IMR-90 (cell line): ENCODE data around the gene POLR2L. TPM values are rescaled to one million over a fixed set of nuclear protein-coding genes. Genes with fewer than 3 reads are reported as not detected.

Experiments used
- ATAC-seq: fragments of 200-7000 bp; cut with Tn5 transposase; 2 replicates; pipeline ENCODE4 v1.9.1; 2020; ENCODE audit warnings: low read depth, mild to moderate bottlenecking, moderate library complexity
- BruUV-seq: library from RNA; stranded (reverse); fragments of 400-500 nt; replicated peaks from 2 replicates; lab custom pipeline; 2021; lab: Mats Ljungman, UMichigan
- CTCF ChIA-PET: fragments of 300-600 bp; formaldehyde crosslinking; extraction: SDS; loops from one replicate; lab custom pipeline; 2021; ENCODE audit warnings: antibody characterized with exemption; lab: Yijun Ruan, JAX
- POLR2A ChIA-PET: fragments of 300-600 bp; sonication (Branson Sonifier 250); formaldehyde crosslinking; loops from one replicate; lab custom pipeline; 2022; ENCODE audit warnings: antibody characterized with exemption; ENCODE audit not compliant: unreplicated experiment; lab: Charles Lee
- DNase-seq: peaks from one replicate; pipeline ENCODE4 v3.0.0; 2013
- H2AFZ ChIP-seq: replicated peaks from 2 replicates; pipeline ENCODE3; 2013; ENCODE audit warnings: low read length, mild to moderate bottlenecking; ENCODE audit not compliant: poor library complexity
- H2AK5ac ChIP-seq: 2 replicates; pipeline ENCODE4 v1.6.1; 2013; ENCODE audit warnings: low read depth, low read length, inconsistent platforms
- H2AK9ac ChIP-seq: replicated peaks from 2 replicates; pipeline ENCODE3; 2013; ENCODE audit warnings: mild to moderate bottlenecking, low read depth, low read length, moderate library complexity; ENCODE audit not compliant: poor library complexity
- H2BK120ac ChIP-seq: 2 replicates; pipeline ENCODE4 v1.6.1; 2013; ENCODE audit warnings: low read depth, low read length, inconsistent platforms
- H2BK15ac ChIP-seq: 3 replicates; pipeline ENCODE4 v1.6.1; 2013; ENCODE audit warnings: low read depth, low read length, inconsistent platforms
- H2BK20ac ChIP-seq: 2 replicates; pipeline ENCODE4 v1.6.1; 2013; ENCODE audit warnings: low read depth, mild to moderate bottlenecking, inconsistent platforms, low read length, moderate library complexity
- H2BK5ac ChIP-seq: 2 replicates; pipeline ENCODE4 v1.6.1; 2013; ENCODE audit warnings: mild to moderate bottlenecking, low read depth, low read length, inconsistent platforms; ENCODE audit not compliant: poor library complexity, severe bottlenecking
- H3K14ac ChIP-seq: replicated peaks from 2 replicates; pipeline ENCODE4 v1.6.1; 2013; ENCODE audit warnings: low read depth, low read length, inconsistent platforms
- H3K18ac ChIP-seq: 2 replicates; pipeline ENCODE4 v1.6.1; 2013; ENCODE audit warnings: low read depth, low read length, control low read depth
- H3K23ac ChIP-seq: 2 replicates; pipeline ENCODE4 v1.6.1; 2013; ENCODE audit warnings: low read depth, low read length, inconsistent platforms
- H3K27ac ChIP-seq: 2 replicates; pipeline ENCODE4 v1.5.1; 2013; ENCODE audit warnings: mild to moderate bottlenecking, control low read depth, low read length; ENCODE audit not compliant: insufficient read depth
- H3K27me3 ChIP-seq: 2 replicates; pipeline ENCODE4 v1.6.1; 2013; ENCODE audit warnings: low read length; ENCODE audit not compliant: control insufficient read depth, insufficient read depth
- H3K36me3 ChIP-seq: 2 replicates; pipeline ENCODE4 v1.6.1; 2013; ENCODE audit warnings: low read length, mixed read lengths; ENCODE audit not compliant: control insufficient read depth, insufficient read depth
- H3K4ac ChIP-seq: 2 replicates; pipeline ENCODE4 v1.6.1; 2013; ENCODE audit warnings: low read depth, low read length, inconsistent platforms
- H3K4me1 ChIP-seq: 2 replicates; pipeline ENCODE4 v1.6.1; 2013; ENCODE audit warnings: low read length, mixed read lengths; ENCODE audit not compliant: control insufficient read depth, insufficient read depth
- H3K4me2 ChIP-seq: 2 replicates; pipeline ENCODE4 v1.6.1; 2013; ENCODE audit warnings: low read depth, mild to moderate bottlenecking, control low read depth, low read length, moderate library complexity
- H3K4me3 ChIP-seq: 2 replicates; pipeline ENCODE4 v1.5.1; 2013; ENCODE audit warnings: low read depth, mild to moderate bottlenecking, control low read depth, low read length, moderate library complexity; ENCODE audit not compliant: insufficient read depth
- H3K56ac ChIP-seq: 2 replicates; pipeline ENCODE4 v1.6.1; 2013; ENCODE audit warnings: low read length, inconsistent platforms; ENCODE audit not compliant: insufficient read depth; ENCODE audit errors: extremely low read depth
- H3K79me1 ChIP-seq, 2 experiments: 2 replicates each; pipeline ENCODE4 v1.6.1; 2013; ENCODE audit warnings: low read length in 2 of 2, inconsistent platforms in 1 of 2, low read depth in 1 of 2
- H3K9ac ChIP-seq: 2 replicates; pipeline ENCODE4 v1.6.1; 2013; ENCODE audit warnings: low read depth, low read length, control low read depth
- H3K9me1 ChIP-seq: 2 replicates; pipeline ENCODE4 v1.6.1; 2013; ENCODE audit warnings: low read length, inconsistent platforms; ENCODE audit not compliant: insufficient read depth
- H3K9me3 ChIP-seq: 2 replicates; pipeline ENCODE4 v1.6.1; 2013; ENCODE audit warnings: low read length; ENCODE audit not compliant: control insufficient read depth, insufficient read depth
- H4K20me1 ChIP-seq: 2 replicates; pipeline ENCODE4 v1.6.1; 2013; ENCODE audit warnings: low read length, inconsistent platforms; ENCODE audit not compliant: insufficient read depth
- H4K5ac ChIP-seq: 2 replicates; pipeline ENCODE4 v1.6.1; 2013; ENCODE audit warnings: mild to moderate bottlenecking, low read depth, low read length, control low read depth
- H4K8ac ChIP-seq, 2 experiments: 2 replicates each; pipeline ENCODE4 v1.6.1; 2013; ENCODE audit warnings: low read depth in 2 of 2, low read length in 2 of 2, control low read depth in 1 of 2, inconsistent platforms in 1 of 2
- H4K91ac ChIP-seq: 2 replicates; pipeline ENCODE4 v1.6.1; 2013; ENCODE audit warnings: low read depth, low read length, inconsistent platforms; ENCODE audit not compliant: insufficient read depth
- BHLHE40 ChIP-seq: fragments of 150-350 bp; IDR thresholded peaks from 2 replicates; pipeline ENCODE4 v1.6.1; 2016; ENCODE audit warnings: mild to moderate bottlenecking, low read depth, low read length
- CEBPB ChIP-seq: IDR thresholded peaks from 2 replicates; pipeline ENCODE4 v1.6.1; 2012; ENCODE audit warnings: low read depth, low read length, improper control_type of control experiment
- CHD1 ChIP-seq: IDR thresholded peaks from 2 replicates; pipeline ENCODE4 v1.6.1; 2012; ENCODE audit warnings: low read depth, low read length, improper control_type of control experiment
- FOS ChIP-seq: fragments of 150-350 bp; IDR thresholded peaks from 2 replicates; pipeline ENCODE4 v1.6.1; 2016; ENCODE audit warnings: low read depth, low read length
- MAZ ChIP-seq: IDR thresholded peaks from 2 replicates; pipeline ENCODE4 v1.6.1; 2012; ENCODE audit warnings: low read depth, mild to moderate bottlenecking, low read length, improper control_type of control experiment, moderate library complexity, borderline replicate concordance
- MXI1 ChIP-seq: IDR thresholded peaks from 2 replicates; pipeline ENCODE4 v1.6.1; 2012; ENCODE audit warnings: low read depth, mild to moderate bottlenecking, low read length, moderate library complexity, borderline replicate concordance
- NFE2L2 ChIP-seq: fragments of 150-350 bp; IDR thresholded peaks from 2 replicates; pipeline ENCODE4 v1.6.1; 2016; ENCODE audit warnings: low read depth, mild to moderate bottlenecking, low read length
- POLR2A ChIP-seq: IDR thresholded peaks from 2 replicates; pipeline ENCODE4 v1.6.1; 2012; ENCODE audit warnings: mild to moderate bottlenecking, low read depth, low read length
- RAD21 ChIP-seq: IDR thresholded peaks from 2 replicates; pipeline ENCODE4 v1.6.1; 2012; ENCODE audit warnings: low read length, improper control_type of control experiment
- RFX5 ChIP-seq: IDR thresholded peaks from 2 replicates; pipeline ENCODE4 v1.8.0; 2012; ENCODE audit warnings: low read depth, mild to moderate bottlenecking, low read length, moderate library complexity
- USF2 ChIP-seq: fragments of 150-350 bp; IDR thresholded peaks from 2 replicates; pipeline ENCODE4 v1.6.1; 2017; ENCODE audit warnings: mild to moderate bottlenecking, antibody characterized with exemption, low read length, low read depth
- WGBS, 2 experiments: methylation state at CpG; one replicate each; pipeline versions ENCODE4 v1.1.5 to v1.1.7; 2013; ENCODE audit warnings: missing lambda C conversion rate in 2 of 2; ENCODE audit not compliant: insufficient read length in 1 of 2; ENCODE audit errors: extremely low coverage in 2 of 2; 5-methylcytosine and 5-hydroxymethylcytosine counted together
- dilution Hi-C: fragments of 300-500 bp; cut with HindIII; formaldehyde crosslinking; loops from one replicate; pipeline ENCODE4 v1.14.3; 2018; ENCODE audit warnings: low sequenced_read_pairs; ENCODE audit not compliant: unreplicated experiment
- in situ Hi-C: fragments of 300-500 bp; cut with MboI; formaldehyde crosslinking; loops from 3 replicates; pipeline ENCODE4 v1.14.3; 2019; ENCODE audit warnings: low sequenced_read_pairs, inconsistent platforms, mixed read lengths
- intact Hi-C: fragments of 100-400 bp; cut with micrococcal nuclease; formaldehyde crosslinking; loops from 2 replicates; pipeline ENCODE4 v1.10.0; 2022
- polyA plus RNA-seq, 3 experiments: library from polyadenylated mRNA; depleted of rRNA; stranded (reverse); fragments of >200 nt; gene quantifications; 2 replicates each; pipeline ENCODE4 v1.2.3, GENCODE V29; 2012; ENCODE audit warnings: low replicate concordance in 1 of 3
- total RNA-seq: library from RNA; depleted of rRNA; stranded (reverse); fragments of >200 nt; gene quantifications from 2 replicates; pipeline ENCODE4 v1.2.3, GENCODE V29; 2012
- TF ChIP-seq, protein P1 (sequence below): fragments of 150-350 bp; IDR thresholded peaks from 2 replicates; pipeline ENCODE4 v1.6.1; 2016; ENCODE audit warnings: low read depth, mild to moderate bottlenecking, low read length, moderate library complexity, borderline replicate concordance
- TF ChIP-seq, protein P2 (sequence below): conservative IDR thresholded peaks from 2 replicates; pipeline ENCODE4 v1.5.1; 2012; ENCODE audit warnings: mild to moderate bottlenecking, low read depth, low read length, improper control_type of control experiment

Gene POLR2L
- total and polyA plus RNA-seq, 2 of the 4 experiments (the other 2 are of a cell fraction), result 44.4 to 416 TPM

GRCh38 chr11:809287-810039 is 32.9 kb downstream of the POLR2L start, which contains the start of gene RPLP2:
Gene RPLP2, plus strand, starts transcription at chr11:809967. Its CDS starts 268 bp downstream, at chr11:810235.
- H4K5ac ChIP-seq, result peak within 1 kb of the TSS; percentile 100
- peak; percentile 95 for DNase-seq
- H4K8ac ChIP-seq, result peak within 1 kb of the TSS; percentile 93 to 100
- peak; percentile 81 for ATAC-seq
- H2BK15ac ChIP-seq, result peak within 1 kb of the TSS; percentile 100
- ChIA-PET POLR2A (interaction anchor here (1.1 kb wide), 1 partner anchor 10 kb away, joined by 5 read pairs; the partner anchor contains the start of gene PNPLA2), CTCF (no interaction called here)
- H3K14ac ChIP-seq, result peak within 1 kb of the TSS; percentile 100
- peaks cover 38% of the 10 kb centered on the region for H4K20me1 ChIP-seq
- H3K27ac ChIP-seq, result peak within 1 kb of the TSS; percentile 99
- H3K79me1 ChIP-seq, result peaks cover 27 to 61% of the 10 kb centered on the region in 2 experiments
- no peaks in the 10 kb centered on the region for H3K9me1 ChIP-seq
- peak within 1 kb of the TSS; percentile 99 for H3K56ac ChIP-seq
- 2% methylated on average over 54 of the region's 81 CpGs; no CpG with 5 or more reads in 1 of the 2 experiments for WGBS, 2 experiments
- peak within 1 kb of the TSS; percentile 100 for H4K91ac ChIP-seq
- peak within 1 kb of the TSS; percentile 100 for H2AFZ ChIP-seq
- peak within 1 kb of the TSS; percentile 100 for H2BK120ac ChIP-seq
- no TSS peak for BruUV-seq
- peak within 1 kb of the TSS; percentile 99 for H2AK9ac ChIP-seq
- peaks cover 10% of the 10 kb centered on the region for H3K4me1 ChIP-seq
- peak within 1 kb of the TSS; percentile 100 for H2BK5ac ChIP-seq
- peaks cover 30% of the 10 kb centered on the region for H3K36me3 ChIP-seq
- peak; percentile 94 for TF ChIP-seq BHLHE40
- peak; percentile 97 for TF ChIP-seq POLR2A
- TF ChIP-seq, protein P1, sequence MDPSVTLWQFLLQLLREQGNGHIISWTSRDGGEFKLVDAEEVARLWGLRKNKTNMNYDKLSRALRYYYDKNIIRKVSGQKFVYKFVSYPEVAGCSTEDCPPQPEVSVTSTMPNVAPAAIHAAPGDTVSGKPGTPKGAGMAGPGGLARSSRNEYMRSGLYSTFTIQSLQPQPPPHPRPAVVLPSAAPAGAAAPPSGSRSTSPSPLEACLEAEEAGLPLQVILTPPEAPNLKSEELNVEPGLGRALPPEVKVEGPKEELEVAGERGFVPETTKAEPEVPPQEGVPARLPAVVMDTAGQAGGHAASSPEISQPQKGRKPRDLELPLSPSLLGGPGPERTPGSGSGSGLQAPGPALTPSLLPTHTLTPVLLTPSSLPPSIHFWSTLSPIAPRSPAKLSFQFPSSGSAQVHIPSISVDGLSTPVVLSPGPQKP, result no peak
- TF ChIP-seq USF2, result peak; percentile 46
- TF ChIP-seq RFX5, result no peak
- no peak; the same call in 1 of the 2 replicates for TF ChIP-seq FOS
- TF ChIP-seq, protein P2, sequence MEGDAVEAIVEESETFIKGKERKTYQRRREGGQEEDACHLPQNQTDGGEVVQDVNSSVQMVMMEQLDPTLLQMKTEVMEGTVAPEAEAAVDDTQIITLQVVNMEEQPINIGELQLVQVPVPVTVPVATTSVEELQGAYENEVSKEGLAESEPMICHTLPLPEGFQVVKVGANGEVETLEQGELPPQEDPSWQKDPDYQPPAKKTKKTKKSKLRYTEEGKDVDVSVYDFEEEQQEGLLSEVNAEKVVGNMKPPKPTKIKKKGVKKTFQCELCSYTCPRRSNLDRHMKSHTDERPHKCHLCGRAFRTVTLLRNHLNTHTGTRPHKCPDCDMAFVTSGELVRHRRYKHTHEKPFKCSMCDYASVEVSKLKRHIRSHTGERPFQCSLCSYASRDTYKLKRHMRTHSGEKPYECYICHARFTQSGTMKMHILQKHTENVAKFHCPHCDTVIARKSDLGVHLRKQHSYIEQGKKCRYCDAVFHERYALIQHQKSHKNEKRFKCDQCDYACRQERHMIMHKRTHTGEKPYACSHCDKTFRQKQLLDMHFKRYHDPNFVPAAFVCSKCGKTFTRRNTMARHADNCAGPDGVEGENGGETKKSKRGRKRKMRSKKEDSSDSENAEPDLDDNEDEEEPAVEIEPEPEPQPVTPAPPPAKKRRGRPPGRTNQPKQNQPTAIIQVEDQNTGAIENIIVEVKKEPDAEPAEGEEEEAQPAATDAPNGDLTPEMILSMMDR, result no peak
- no peak for TF ChIP-seq RAD21
- 0 out of 2 replicates have a peak, but pooled peaks have one; percentile 2 for TF ChIP-seq CEBPB
- TF ChIP-seq NFE2L2, result no peak; the same call in 1 of the 2 replicates
- TF ChIP-seq MXI1, result peak; percentile 62; the same call in 1 of the 2 replicates
- TF ChIP-seq MAZ, result peak; percentile 95
- TF ChIP-seq CHD1, result 0 out of 2 replicates have a peak, but pooled peaks have one; percentile 39
- H3K18ac ChIP-seq, result peak within 1 kb of the TSS; percentile 100
- H3K4me2 ChIP-seq, result peak within 1 kb of the TSS; percentile 98
- H3K27me3 ChIP-seq, result no peaks in the 10 kb centered on the region
- H3K4me3 ChIP-seq, result peak within 1 kb of the TSS; percentile 86
- no peaks in the 10 kb centered on the region for H3K9me3 ChIP-seq
- H2BK20ac ChIP-seq, result peak within 1 kb of the TSS; percentile 100
- peak within 1 kb of the TSS; percentile 98 for H2AK5ac ChIP-seq
- in situ Hi-C loops, result no loop called here
- H3K4ac ChIP-seq, result peak within 1 kb of the TSS; percentile 100
- H3K9ac ChIP-seq, result peak within 1 kb of the TSS; percentile 99
- intact Hi-C loops, result loop anchor here (1.0 kb wide), 1 partner anchor 12 kb away; no protein-coding TSS in a partner anchor
- H3K23ac ChIP-seq, result peak within 1 kb of the TSS; percentile 100
- dilution Hi-C loops, result no loop called here
